ENCODE measurements around the gene HDAC4.

DNA sequence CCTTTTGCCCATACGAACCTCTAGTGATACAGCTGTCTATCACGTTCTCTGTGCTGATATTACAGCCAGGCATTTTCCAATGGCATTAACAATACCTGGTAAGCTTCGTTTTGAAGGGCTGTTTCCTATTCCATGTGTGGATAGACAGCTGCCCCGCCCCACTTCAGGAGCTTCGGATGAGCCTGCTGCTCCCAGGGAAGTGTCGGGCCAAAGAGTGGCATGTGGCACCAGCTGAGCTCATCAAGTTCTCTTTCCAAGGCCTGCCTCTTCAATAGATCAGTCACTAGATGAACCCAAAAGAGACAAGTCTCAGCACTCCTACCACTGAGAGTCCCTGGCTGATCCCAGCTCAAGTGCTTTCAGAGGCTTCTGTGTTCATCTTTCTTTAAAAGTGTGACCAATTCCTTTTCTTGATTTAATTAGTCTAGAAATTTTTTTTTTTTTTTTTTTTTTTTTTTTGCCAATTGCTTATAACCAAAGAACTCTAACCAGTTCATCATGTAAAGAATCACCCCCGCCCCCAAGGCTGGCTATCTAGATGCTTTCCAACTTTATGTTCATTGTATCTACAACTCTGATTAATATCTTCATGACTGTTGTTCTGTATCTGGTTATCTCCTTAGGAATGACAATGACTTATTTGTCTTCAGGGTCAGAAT is 46.6 kb downstream of the HDAC4 start:
- TF ChIP-seq, protein P1, sequence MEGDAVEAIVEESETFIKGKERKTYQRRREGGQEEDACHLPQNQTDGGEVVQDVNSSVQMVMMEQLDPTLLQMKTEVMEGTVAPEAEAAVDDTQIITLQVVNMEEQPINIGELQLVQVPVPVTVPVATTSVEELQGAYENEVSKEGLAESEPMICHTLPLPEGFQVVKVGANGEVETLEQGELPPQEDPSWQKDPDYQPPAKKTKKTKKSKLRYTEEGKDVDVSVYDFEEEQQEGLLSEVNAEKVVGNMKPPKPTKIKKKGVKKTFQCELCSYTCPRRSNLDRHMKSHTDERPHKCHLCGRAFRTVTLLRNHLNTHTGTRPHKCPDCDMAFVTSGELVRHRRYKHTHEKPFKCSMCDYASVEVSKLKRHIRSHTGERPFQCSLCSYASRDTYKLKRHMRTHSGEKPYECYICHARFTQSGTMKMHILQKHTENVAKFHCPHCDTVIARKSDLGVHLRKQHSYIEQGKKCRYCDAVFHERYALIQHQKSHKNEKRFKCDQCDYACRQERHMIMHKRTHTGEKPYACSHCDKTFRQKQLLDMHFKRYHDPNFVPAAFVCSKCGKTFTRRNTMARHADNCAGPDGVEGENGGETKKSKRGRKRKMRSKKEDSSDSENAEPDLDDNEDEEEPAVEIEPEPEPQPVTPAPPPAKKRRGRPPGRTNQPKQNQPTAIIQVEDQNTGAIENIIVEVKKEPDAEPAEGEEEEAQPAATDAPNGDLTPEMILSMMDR (optimal IDR thresholded peaks at IDR 0.05 in 1 of 3, IDR thresholded peaks at IDR 0.05 in 1 of 3, conservative IDR thresholded peaks at IDR 0.05 in 1 of 3; ENCODE audit: extremely low read depth in 1 of 3, insufficient read depth in 2 of 3, low read length in 3 of 3) = no peak
- TF ChIP-seq EZH2 (IDR thresholded peaks at IDR 0.05; ENCODE audit: low read length) = no peak
